Astrocyte (in vitro differentiated cells and primary cell): ENCODE results near the gene SLC8B1. TPM values are rescaled to one million over a fixed set of nuclear protein-coding genes. Genes with fewer than 3 reads are reported as not detected.
"Not testable (repeated sequence)": the region's sequence is repeated elsewhere in the genome, so short reads cannot be mapped to it uniquely, and the experiment has no call there.

Source experiments
- DNase-seq: peaks from one replicate; pipeline ENCODE4 v3.0.0-alpha.2; 2010; ENCODE audit warnings: low read depth
- FAIRE-seq: peaks from 2 replicates; lab custom pipeline; 2011; peaks lifted over from hg19 to GRCh38; lab: Jason Lieb, UNC
- H2AFZ ChIP-seq: 2 replicates; pipeline ENCODE4 v1.6.0; 2012; ENCODE audit warnings: low read depth, low read length, inconsistent platforms
- H3K27ac ChIP-seq: 2 replicates; pipeline ENCODE4 v1.5.1; 2011; ENCODE audit warnings: low read depth, low read length, inconsistent platforms
- H3K27me3 ChIP-seq: 2 replicates; pipeline ENCODE4 v1.6.0; 2011; ENCODE audit warnings: low read length, inconsistent platforms; ENCODE audit not compliant: insufficient read depth
- H3K36me3 ChIP-seq: 2 replicates; pipeline ENCODE4 v1.5.1; 2011; ENCODE audit warnings: low read length, inconsistent platforms; ENCODE audit not compliant: insufficient read depth
- H3K4me1 ChIP-seq: 2 replicates; pipeline ENCODE4 v1.5.1; 2011; ENCODE audit warnings: low read length, inconsistent platforms; ENCODE audit not compliant: insufficient read depth
- H3K4me2 ChIP-seq: 2 replicates; pipeline ENCODE4 v1.6.0; 2012; ENCODE audit warnings: low read length, inconsistent platforms
- H3K4me3 ChIP-seq: 2 replicates; pipeline ENCODE4 v1.5.1; 2011; ENCODE audit warnings: low read depth, mild to moderate bottlenecking, low read length, inconsistent platforms; ENCODE audit not compliant: insufficient read depth
- H3K79me2 ChIP-seq: 2 replicates; pipeline ENCODE4 v1.6.0; 2012; ENCODE audit warnings: mild to moderate bottlenecking, low read length, inconsistent platforms; ENCODE audit not compliant: insufficient read depth
- H3K9ac ChIP-seq: 2 replicates; pipeline ENCODE4 v1.6.0; 2012; ENCODE audit warnings: mild to moderate bottlenecking, low read length, inconsistent platforms
- H3K9me3 ChIP-seq: 2 replicates; pipeline ENCODE4 v1.5.1; 2012; ENCODE audit warnings: low read depth, mild to moderate bottlenecking, low read length, inconsistent platforms; ENCODE audit not compliant: insufficient read depth
- H4K20me1 ChIP-seq: 2 replicates; pipeline ENCODE4 v1.6.0; 2012; ENCODE audit warnings: low read length, inconsistent platforms; ENCODE audit not compliant: insufficient read depth
- H3K27ac Mint-ChIP-seq: one replicate; pipeline ENCODE4 v1.8.0; 2021; ENCODE audit warnings: mild to moderate bottlenecking, mixed read lengths; ENCODE audit not compliant: unreplicated experiment
- H3K27me3 Mint-ChIP-seq: one replicate; pipeline ENCODE4 v1.8.0; 2021; ENCODE audit warnings: low read depth, mixed read lengths; ENCODE audit not compliant: unreplicated experiment
- H3K36me3 Mint-ChIP-seq: one replicate; pipeline ENCODE4 v1.8.0; 2021; ENCODE audit warnings: low read depth, mixed read lengths; ENCODE audit not compliant: unreplicated experiment
- H3K4me1 Mint-ChIP-seq: one replicate; pipeline ENCODE4 v1.8.0; 2021; ENCODE audit warnings: low read depth, mixed read lengths; ENCODE audit not compliant: unreplicated experiment
- H3K4me3 Mint-ChIP-seq: one replicate; pipeline ENCODE4 v1.8.0; 2021; ENCODE audit warnings: mild to moderate bottlenecking, moderate library complexity, mixed read lengths; ENCODE audit not compliant: unreplicated experiment
- H3K9me3 Mint-ChIP-seq: one replicate; pipeline ENCODE4 v1.8.0; 2021; ENCODE audit warnings: mild to moderate bottlenecking, mixed read lengths; ENCODE audit not compliant: unreplicated experiment
- EZH2 ChIP-seq: IDR thresholded peaks from 2 replicates; pipeline ENCODE4 v1.6.1; 2012; ENCODE audit warnings: mild to moderate bottlenecking, low read length, inconsistent platforms; ENCODE audit not compliant: insufficient read depth
- total RNA-seq: library from RNA; stranded (reverse); gene quantifications from 2 replicates; pipeline ENCODE4 v1.2.1, GENCODE V29; 2021
- TF ChIP-seq, protein P1 (sequence below): IDR thresholded peaks from 2 replicates; pipeline ENCODE4 v1.5.1; 2011; ENCODE audit warnings: low read depth, mild to moderate bottlenecking, inconsistent platforms, low read length, moderate library complexity; ENCODE audit not compliant: insufficient read depth

SLC8B1 gene
- total RNA-seq, 1 donor from 2014 or later: 8.6 TPM

- peaks cover 31% of the 10 kb centered on the region for H4K20me1 ChIP-seq
Observed at GRCh38 chr12:113359133-113359938, 24.4 kb upstream of the SLC8B1 start.

DNA sequence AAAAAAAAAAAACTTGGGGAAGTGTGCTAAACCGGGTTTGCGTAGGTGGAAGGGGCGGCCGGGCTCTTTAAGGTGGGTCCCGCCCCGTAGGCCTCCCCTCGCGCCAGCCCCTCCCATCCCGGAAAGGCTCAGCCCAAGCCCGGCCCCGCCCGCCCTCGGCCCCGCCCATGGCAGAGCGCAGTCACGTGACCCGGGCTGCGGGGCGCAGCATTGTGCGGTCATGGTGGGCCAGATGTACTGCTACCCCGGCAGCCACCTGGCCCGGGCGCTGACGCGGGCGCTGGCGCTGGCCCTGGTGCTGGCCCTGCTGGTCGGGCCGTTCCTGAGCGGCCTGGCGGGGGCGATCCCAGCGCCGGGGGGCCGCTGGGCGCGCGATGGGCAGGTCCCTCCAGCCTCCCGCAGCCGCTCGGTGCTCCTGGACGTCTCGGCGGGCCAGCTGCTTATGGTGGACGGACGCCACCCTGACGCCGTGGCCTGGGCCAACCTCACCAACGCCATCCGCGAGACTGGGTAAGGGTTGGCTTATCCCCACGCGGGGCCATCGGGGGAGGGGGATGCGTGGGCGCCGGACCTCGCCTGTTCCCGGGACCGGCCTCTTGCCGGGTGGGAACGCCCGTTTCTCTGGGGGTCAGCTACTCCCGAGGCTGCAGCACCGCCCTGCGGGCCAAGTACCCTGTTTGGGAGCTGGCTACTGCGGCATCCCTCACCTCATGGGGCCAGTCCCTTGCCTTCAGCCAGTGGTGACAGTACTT is 23.6 kb upstream of the SLC8B1 start, which contains the start of gene PLBD2:
PLBD2 (plus strand) TSS at position 207 of the 752 bp plus-strand sequence; CDS start at position 221, 14 bp downstream.
- peak within 1 kb of the TSS; percentile 82 for H3K9ac ChIP-seq
- Mint-ChIP-seq H3K9me3 (no peaks in the 10 kb centered on the region), H3K4me1 (peaks cover 4% of the 10 kb centered on the region), H3K27ac (peak within 1 kb of the TSS; percentile 15), H3K27me3 (no peaks in the 10 kb centered on the region), H3K4me3 (peak within 1 kb of the TSS; percentile 88), H3K36me3 (peaks cover 5% of the 10 kb centered on the region)
- H3K27ac ChIP-seq: peak within 1 kb of the TSS; percentile 33
- no peaks in the 10 kb centered on the region for H3K36me3 ChIP-seq
- no peak for TF ChIP-seq EZH2
- TF ChIP-seq, protein P1, sequence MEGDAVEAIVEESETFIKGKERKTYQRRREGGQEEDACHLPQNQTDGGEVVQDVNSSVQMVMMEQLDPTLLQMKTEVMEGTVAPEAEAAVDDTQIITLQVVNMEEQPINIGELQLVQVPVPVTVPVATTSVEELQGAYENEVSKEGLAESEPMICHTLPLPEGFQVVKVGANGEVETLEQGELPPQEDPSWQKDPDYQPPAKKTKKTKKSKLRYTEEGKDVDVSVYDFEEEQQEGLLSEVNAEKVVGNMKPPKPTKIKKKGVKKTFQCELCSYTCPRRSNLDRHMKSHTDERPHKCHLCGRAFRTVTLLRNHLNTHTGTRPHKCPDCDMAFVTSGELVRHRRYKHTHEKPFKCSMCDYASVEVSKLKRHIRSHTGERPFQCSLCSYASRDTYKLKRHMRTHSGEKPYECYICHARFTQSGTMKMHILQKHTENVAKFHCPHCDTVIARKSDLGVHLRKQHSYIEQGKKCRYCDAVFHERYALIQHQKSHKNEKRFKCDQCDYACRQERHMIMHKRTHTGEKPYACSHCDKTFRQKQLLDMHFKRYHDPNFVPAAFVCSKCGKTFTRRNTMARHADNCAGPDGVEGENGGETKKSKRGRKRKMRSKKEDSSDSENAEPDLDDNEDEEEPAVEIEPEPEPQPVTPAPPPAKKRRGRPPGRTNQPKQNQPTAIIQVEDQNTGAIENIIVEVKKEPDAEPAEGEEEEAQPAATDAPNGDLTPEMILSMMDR: no peak
- peak within 1 kb of the TSS; percentile 98 for H3K4me2 ChIP-seq
- H4K20me1 ChIP-seq: peaks cover 25% of the 10 kb centered on the region
- no peaks in the 10 kb centered on the region for H3K9me3 ChIP-seq
- no peaks in the 10 kb centered on the region for H3K27me3 ChIP-seq
- peak within 1 kb of the TSS; percentile 88 for H2AFZ ChIP-seq
- DNase-seq (peak; percentile 81), FAIRE-seq (no peak)
- peaks cover 27% of the 10 kb centered on the region for H3K79me2 ChIP-seq
- peaks cover 10% of the 10 kb centered on the region for H3K4me1 ChIP-seq
- H3K4me3 ChIP-seq: peak within 1 kb of the TSS; percentile 82

More at GRCh38 chr12:113359133-113359938, 24.4 kb upstream of the SLC8B1 start:
- TF ChIP-seq, protein P1: no peak
- TF ChIP-seq EZH2: no peak
- no peaks in the 10 kb centered on the region for H3K9me3 Mint-ChIP-seq
- H3K4me1 Mint-ChIP-seq: peaks cover 4% of the 10 kb centered on the region
- Histone ChIP-seq H3K36me3 (no peaks in the 10 kb centered on the region), H3K4me3 (peak overlapping the region; percentile 82), H2AFZ (peak overlapping the region; percentile 88), H3K9ac (peak overlapping the region; percentile 82), H3K4me1 (peaks cover 10% of the 10 kb centered on the region), H3K4me2 (peak overlapping the region; percentile 98), H3K9me3 (no peaks in the 10 kb centered on the region), H3K79me2 (peaks cover 27% of the 10 kb centered on the region), H3K27me3 (no peaks in the 10 kb centered on the region), H3K27ac (no peak overlapping the region)
- H3K27ac Mint-ChIP-seq: peak overlapping the region; percentile 20
- DNase-seq: peak; percentile 12
- no peak for FAIRE-seq
- peak overlapping the region; percentile 88 for H3K4me3 Mint-ChIP-seq
- H3K27me3 Mint-ChIP-seq: no peaks in the 10 kb centered on the region
- peaks cover 5% of the 10 kb centered on the region for H3K36me3 Mint-ChIP-seq

DNA sequence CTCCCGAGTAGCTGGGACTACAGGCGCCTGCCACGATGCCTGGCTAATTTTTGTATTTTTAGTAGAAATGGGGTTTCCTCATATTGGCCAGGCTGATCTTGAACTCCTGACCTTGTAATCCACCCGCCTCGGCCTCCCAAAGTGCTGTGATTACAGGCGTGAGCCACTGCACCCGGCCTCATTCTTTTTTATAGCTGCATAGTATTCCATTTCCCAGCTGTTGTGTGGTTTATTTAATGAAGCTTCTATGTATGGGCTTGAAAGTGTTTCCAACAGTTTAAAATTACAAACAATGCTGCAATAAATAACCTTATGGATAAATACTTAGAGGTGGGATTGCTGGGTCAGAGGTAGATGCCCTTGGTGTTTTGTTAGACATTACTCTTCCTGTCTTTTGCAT is 19.3 kb upstream of the SLC8B1 start:
- DNase-seq, H3K9me3 ChIP-seq, H4K20me1 ChIP-seq, H3K9ac ChIP-seq, H3K4me2 ChIP-seq, H3K27ac Mint-ChIP-seq, H3K36me3 Mint-ChIP-seq, FAIRE-seq, H3K27me3 ChIP-seq, H3K27ac ChIP-seq, H3K9me3 Mint-ChIP-seq, H3K4me1 ChIP-seq, H3K4me3 Mint-ChIP-seq, H3K4me1 Mint-ChIP-seq, H3K27me3 Mint-ChIP-seq, H2AFZ ChIP-seq, H3K36me3 ChIP-seq, H3K4me3 ChIP-seq, H3K79me2 ChIP-seq: not testable (repeated sequence)
